HG03558 (cell line): Measurements from ENCODE around the gene CTBP2.
"Not testable (repeated sequence)": the region's sequence is repeated elsewhere in the genome, so short reads cannot be mapped to it uniquely, and the experiment has no call there.

Experiments used
- ATAC-seq: cut with Tn5 transposase; IDR thresholded peaks from one replicate; pipeline ENCODE4 v1.9.1; 2021; ENCODE audit warnings: moderate number of reproducible peaks; ENCODE audit not compliant: unreplicated experiment; ENCODE audit errors: extremely low read depth

The CTBP2 gene

DNA sequence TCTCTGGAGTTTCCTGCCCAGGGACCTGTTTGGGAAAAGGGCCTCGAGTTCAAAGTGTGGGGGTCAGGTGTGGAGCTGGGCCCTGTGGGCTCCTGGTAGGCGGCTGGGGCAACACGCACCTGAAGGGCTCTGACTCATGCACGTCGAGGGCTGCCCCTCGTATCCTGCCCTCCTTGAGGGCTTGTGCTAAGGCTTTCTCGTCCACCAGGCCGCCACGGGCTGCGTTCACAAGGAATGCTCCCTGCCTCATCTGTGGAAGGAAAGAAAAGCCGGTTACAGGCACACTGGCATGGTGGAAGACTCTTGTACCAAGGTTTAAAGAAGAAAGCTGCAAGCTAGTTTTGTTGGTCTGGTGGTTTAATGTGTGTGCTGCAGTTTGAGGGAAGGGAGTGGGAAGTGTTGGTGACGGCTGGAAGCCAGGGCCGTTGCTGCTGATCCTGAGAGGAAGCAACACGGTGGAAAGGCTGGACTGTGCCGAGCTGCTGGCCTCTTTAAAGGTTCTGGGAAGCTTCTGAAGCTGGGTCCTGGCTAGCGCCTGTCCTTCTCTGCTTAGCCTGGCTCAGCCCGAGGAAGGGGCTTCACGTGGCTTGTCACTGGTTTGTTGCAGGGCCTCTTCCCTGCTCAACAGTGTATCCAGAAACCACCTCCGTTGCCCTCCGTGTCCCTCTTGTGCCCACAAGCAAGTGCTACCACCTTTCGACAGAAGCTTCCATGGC is 166.5 kb downstream of the CTBP2 start:
- no peak for ATAC-seq

DNA sequence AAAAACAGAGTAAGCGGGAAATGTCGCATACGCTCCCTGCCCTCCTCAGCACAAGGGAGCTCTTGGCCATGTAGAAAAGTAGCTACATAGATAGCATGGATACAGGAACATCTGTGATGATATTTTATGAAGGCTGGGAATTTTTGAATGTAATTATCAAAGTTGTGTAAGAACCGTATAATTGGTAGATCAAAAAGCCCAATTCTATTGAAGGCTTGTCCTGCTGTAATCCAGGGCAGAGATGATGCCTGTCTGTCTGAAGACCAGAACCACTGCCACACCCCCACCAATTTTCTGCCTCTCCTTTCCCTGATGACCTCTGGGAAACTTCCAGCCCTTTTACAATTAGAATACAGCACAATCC is 167.0 kb downstream of the CTBP2 start:
- no peak for ATAC-seq

DNA sequence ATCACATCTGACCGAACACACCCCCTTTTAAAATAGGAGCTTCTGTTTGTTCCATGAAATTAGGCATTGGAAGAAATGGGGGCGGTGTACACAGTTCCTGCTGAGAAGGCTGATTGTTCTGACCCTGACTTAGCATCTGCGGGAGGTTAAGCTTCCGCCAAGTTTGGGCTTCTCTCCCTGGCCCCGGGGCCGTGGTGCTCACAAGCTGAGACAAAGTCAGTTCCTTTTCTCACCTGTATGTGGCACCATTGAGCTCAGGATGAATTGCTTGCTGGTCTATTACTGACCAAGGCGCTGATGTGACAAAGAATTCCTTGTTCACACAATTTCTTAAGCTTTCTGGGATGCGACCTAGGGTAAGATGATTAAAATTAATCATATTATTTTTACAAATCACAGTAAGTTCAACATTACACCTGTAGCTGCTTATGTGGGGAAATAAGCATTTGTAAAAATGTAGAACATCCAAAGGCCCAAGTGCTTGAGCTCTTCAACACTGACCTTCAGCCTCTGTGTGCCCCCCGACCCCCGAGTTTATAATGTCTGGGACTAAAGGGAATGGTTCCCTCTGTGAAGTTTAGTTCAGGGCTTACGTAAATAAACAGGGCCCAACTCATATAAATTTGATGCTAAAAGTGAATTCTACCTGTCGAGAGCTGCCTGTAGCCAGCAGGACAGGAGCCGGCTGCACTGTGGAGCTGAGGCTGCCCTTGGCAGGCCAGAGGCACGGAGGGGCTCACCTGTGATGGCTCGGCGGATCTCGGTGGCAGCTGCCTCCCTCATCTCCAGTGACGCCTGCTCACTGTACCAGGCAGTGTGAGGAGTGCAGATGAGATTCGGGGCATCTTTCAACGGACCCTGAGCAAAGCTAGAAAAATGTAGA is 167.7 kb downstream of the CTBP2 start:
- no peak for ATAC-seq

DNA sequence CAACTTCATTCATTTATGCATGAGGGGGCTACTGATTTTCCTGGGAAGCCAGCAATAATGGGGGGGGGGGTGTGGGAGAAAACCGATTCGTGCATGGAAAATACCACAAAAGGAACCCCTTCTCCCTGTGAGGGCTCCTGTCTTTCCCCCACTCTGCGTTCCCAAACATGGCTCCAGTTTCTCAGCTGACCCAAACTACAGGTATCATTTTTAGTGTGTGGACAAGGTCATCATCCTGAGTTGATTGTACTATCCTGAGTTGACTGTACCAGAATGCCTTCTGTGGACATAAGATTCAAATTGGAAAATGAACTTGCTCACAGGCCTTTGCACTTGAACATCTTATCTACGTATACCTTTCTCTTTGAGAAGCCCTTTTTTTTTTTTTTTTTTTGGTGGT is 168.5 kb downstream of the CTBP2 start:
- ATAC-seq: no peak

DNA sequence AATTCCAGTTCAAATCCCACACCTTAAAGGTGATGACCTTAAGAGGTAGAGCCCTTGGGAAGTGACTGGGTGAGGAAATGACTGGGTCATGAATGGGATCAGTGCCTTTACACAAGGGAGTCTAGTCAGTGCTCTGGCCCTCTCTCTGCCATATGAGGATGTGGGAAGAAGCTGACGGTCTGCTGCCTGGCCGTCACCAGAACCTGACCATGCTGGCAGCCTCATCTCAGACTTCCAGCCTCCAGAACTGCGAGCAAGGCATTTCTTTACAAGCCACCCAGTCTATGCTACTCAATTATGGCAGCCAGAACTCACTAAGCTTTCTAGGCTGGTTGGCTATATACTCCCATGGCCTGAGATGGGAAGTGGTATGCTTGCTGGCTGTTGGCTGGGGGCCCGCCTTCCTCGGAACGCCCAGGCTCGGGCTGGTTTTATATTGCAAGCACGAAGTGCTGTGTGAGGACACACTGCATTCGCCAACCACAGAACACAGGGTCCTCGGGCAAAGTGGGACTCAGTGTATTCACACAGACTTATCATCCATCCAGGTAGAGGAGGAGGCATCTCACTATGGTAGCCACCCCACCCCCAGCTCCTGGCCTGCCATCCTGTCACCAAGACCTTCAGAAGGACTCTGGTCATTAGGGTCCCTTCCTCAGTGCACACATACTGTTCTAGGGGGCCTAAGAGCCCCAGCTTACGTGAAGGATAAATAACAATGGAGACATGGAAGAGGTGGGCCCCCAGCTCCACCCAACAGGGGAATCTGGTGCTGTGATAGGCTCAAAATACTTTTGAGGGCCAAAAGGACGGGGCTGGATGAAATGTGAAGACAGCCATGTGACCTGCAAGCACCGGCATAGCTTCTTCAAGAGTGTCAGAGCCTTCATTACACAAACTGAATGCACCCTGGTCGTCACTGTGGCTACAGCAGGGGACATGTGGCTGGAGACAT is 169.4 kb downstream of the CTBP2 start:
- no peak for ATAC-seq

DNA sequence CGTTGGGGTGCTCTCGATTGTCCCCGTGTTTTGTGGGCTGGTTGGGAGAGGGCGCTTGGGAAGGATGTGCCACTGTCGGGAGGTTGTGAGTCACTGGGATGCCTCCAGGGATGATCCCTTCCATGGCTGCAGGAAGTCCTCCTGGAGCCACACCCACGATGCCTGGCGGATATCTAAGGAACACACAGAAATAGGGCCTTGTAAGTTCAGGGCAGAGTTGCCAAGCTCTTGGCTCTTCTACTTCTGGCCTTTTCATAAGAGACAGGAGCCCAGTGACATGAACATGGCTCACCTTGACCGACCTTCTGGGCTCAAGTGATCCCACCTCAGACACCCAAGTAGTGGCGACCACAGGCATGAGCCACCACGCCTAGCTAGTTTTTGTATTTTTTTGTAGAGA is 170.8 kb downstream of the CTBP2 start:
- ATAC-seq: no peak

DNA sequence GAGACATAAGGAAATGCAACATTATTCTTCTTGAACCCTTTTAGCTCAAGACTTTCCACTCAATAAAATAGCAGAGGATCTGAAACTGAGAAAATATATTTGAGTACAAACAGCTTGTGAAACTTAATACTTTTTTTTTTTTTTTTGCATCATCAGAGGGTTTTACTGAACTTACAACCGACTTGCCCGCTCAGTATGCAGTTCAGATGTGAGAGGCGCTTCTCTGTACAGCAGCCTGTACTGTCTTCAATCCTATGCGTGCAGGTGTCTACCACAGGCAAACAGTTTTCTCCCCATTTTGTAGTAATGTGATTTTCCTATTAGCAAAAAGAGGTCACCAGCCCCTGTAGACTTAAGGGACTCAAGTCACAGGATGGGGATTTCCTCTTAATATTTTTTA is 171.6 kb downstream of the CTBP2 start:
- ATAC-seq: not testable (repeated sequence)

- ATAC-seq: no peak
These were observed 172.6 kb downstream of the CTBP2 start for GRCh38 chr10:124987788-124988187.

DNA sequence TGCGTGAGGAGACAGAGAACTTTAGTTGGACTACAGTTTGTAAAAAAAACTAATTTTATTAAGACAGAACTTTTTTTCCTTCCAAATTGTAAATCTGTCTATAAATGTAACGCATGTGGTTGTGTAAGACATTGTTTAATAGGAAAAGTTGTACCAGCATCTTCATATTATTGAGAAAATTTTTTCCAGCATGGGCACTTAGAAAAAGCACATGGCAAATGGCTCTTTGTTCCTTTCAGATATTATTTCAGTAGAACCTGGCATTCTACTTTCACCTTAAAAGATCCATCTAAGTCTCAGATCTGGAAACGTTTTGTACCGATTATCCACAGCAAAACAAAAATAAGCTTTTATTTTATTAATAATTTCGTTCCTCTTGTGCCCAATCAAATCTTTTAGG is 175.2 kb downstream of the CTBP2 start:
- no peak for ATAC-seq

DNA sequence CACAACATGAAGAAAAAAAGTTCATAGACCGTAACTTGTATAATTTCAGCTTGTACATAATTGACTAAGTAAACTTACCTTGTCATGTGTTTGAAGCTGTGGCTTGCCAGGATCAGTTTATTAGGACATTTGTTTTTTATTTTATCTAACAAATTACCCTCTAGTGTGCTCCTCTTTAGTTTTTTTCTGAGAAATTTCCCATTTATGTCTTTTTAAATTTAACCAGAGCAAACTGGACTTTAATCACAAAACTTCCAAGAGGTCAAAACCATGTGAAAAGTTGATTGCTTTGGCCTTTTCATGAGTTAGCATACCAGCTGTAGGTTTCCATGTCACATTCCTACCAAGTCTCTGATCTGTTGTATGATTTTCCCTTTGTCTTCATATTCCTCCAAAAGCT is 176.0 kb downstream of the CTBP2 start:
- ATAC-seq: no peak

- ATAC-seq: no peak
These were observed 177.0 kb downstream of the CTBP2 start for GRCh38 chr10:124983321-124983720.

- no peak for ATAC-seq
These were observed 182.0 kb downstream of the CTBP2 start for GRCh38 chr10:124978376-124978725.

DNA sequence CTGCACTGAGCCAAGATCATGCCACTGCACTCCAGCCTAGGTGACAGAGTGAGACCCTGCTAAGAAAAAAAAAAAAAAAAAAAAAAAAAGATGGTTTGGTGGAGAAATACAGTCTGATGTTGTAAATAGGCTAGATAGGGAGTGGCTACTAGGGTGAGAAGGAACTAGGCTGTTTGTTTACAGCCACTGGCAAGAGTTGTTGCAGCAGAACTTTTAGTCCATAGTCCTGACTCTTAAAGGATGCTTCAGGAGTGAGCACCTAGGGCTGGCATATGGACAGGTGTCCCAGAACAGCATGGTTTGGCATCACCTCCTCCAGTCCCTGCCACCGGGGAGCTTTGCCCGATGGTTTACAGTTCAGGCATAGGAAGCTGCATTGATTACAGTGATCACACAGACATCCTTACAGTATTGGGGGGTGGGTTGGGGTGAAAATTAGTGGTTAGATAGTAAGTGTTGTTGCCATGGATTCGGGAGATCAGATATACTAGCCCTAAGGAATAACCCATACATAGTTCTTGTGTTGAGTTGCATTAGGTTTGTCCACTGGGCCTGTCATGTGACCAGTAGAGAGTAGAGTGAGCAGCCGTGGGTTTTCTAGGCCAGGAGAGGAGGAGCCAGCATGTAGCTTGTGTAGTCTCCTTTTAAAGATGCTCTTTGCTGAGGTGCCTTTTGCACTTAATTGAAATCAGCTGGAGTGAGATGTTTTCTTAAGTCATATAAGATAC is 182.6 kb downstream of the CTBP2 start:
- no peak for ATAC-seq

DNA sequence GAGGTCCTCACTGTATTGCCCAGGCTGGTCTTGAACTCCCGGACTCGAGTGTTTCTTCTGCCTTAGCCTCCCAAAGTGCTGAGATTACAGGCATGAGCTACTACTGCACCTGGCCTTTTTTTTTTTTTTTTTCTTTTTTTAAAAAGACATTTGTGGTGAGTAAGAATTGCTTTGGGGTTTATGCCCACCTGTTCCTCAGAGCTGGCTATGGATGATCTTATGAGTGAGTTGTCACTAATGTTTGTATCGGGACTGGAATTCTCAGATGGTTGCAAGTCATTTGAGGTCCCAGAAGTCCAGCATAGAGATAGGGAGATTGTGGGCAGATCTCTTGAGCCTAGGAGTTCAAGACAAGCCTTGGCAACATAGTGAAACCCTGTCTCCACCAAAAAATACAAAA is 183.2 kb downstream of the CTBP2 start:
- no peak for ATAC-seq

- ATAC-seq: no peak
These were observed 184.3 kb downstream of the CTBP2 start for GRCh38 chr10:124975977-124976514.

DNA sequence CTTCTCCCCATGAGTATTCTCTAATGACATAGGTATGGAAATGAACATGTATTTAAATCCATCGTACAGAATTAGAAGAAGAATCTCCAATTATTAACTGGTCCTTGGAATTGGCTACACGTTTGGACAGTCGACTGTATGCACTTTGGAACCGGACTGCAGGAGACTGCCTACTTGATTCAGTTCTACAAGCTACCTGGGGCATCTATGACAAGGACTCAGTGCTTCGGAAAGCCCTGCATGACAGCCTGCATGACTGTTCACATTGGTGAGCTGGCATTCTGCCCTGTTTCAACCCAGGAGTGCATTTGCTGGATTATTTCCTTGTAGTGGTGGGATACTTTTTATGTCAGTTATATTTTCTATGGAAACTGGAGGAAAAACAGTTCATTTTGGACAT is 186.2 kb downstream of the CTBP2 start:
- ATAC-seq: no peak

- no peak for ATAC-seq
These were observed 187.7 kb downstream of the CTBP2 start for GRCh38 chr10:124972637-124973036.

GRCh38 chr10:124971276-124971675 is 189.1 kb downstream of the CTBP2 start:
- ATAC-seq: peak; percentile 51

- no peak for ATAC-seq
These were observed 193.1 kb downstream of the CTBP2 start for GRCh38 chr10:124967255-124967654.

- no peak for ATAC-seq
These were observed 194.4 kb downstream of the CTBP2 start for GRCh38 chr10:124966008-124966407.
